HG02970 (cell line): Measurements from ENCODE around the gene ACSL3.

Experiments
- ATAC-seq: cut with Tn5 transposase; IDR thresholded peaks from one replicate; pipeline ENCODE4 v1.9.1; 2021; ENCODE audit warnings: mild to moderate bottlenecking, moderate library complexity, moderate number of reproducible peaks; ENCODE audit not compliant: unreplicated experiment, low FRiP score

ACSL3 gene

DNA sequence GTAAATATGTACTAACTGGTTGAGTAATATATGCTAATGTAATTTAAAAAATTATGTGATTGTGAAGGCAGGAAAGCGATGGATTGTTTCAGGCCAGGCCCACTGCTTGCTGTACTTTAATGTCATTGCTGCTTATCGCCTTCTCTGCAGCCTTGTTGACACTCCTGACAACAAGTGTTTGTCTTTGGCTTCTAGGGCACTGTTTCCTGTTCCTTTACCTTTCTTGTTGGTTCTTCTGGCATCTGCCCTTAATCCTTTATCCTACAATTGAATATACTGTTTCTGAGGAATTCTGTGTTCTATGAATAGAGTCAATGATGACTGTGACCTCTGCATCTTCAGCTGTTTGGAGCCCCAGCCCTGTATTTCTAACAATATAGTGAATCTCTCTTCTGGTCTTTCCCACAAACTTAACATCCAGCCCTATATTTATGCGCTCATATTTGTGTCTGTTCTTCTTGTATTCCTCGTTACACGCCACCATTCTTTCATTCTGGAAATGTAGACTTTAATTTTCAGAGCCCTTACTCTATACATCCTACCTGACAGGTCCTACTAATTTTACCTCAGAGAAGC lies 17.6 kb downstream of the ACSL3 start:
- no peak for ATAC-seq

DNA sequence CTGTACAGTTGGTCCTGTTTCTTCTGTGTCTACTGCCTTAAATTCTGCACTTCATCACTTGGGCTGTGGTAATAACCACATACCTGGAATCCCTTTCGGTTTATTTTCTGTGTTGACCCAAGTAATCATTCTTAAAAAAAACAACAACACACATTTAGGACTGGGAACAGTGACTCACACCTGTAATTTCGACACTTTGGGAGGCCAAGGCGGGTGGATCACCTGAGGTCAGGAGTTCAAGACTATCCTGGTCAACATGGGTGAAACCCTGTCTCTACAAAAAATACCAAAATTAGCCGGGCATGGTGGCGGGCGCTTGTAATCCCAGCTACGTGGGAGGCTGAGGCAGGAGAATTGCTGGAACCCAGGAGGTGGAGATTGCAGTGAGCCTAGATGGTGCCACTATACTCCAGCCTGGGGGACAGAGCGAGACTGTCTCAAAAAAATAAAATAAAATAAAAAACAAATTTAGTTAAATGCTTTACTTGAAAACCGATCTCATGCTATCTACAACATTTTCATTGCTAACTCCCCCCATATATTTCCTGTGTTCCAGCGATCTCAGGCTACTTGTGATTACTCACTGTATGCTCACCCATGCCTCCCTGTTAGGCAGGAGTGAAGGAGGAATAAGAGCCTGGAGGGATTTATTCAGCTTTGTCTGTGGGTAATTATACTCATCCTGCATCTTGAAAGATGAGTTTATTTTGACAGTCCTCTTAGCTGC lies 18.2 kb downstream of the ACSL3 start:
- ATAC-seq = no peak

DNA sequence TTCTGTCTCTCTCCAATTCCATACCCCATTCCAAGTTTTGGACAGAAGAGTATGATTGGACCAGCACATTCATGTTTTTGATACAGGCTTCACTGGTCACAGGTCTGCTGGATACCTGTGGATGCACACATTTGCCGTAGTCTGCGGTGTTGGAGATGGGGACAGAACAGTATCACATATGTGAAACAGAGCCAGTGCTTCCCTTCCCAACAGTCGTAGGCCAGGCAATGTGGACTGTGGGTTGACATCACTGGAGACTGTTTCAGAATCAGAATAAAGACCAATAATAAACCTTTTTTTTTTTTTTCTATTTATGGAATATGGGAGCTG lies 18.7 kb downstream of the ACSL3 start:
- no peak for ATAC-seq

DNA sequence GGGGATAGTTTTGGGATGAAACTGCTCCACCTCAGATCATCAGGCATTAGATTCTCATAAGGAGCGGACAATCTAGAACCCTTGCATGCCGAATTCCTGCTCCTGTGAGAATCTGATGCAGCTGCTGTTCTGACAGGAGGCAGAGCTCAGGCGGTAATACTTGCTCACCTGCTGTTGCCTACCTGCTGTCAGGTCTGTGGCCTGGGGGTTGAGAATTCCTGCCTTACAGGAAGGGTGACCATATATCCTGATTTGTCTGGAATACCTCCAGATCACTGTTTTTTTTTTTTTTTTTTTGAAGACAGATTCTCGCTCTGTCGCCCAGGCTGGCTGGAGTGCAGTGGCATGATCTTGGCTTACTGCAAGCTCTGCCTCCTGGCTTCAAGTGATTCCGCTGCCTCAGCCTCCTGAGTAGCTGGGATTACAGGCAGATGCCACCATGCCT lies 21.7 kb downstream of the ACSL3 start:
- no peak for ATAC-seq

DNA sequence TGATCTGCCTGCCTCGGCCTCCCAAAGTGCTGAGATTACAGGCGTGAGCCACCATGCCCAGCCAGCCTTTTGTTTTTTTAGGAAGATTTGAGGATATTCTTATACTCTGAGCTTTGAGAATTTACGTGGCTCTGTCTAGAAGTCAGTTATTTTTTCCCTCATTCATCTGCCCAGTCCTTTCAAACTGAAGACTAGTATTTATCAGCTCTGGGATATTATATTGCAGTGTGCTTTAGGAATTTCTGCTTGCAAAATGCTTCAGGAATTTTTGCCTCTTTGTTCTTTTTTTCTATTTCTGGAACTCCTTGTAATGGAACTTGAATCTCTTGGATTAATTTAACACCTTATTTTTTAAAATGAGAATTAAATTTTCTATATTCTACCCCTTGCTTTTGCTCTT lies 22.6 kb downstream of the ACSL3 start:
- no peak for ATAC-seq

DNA sequence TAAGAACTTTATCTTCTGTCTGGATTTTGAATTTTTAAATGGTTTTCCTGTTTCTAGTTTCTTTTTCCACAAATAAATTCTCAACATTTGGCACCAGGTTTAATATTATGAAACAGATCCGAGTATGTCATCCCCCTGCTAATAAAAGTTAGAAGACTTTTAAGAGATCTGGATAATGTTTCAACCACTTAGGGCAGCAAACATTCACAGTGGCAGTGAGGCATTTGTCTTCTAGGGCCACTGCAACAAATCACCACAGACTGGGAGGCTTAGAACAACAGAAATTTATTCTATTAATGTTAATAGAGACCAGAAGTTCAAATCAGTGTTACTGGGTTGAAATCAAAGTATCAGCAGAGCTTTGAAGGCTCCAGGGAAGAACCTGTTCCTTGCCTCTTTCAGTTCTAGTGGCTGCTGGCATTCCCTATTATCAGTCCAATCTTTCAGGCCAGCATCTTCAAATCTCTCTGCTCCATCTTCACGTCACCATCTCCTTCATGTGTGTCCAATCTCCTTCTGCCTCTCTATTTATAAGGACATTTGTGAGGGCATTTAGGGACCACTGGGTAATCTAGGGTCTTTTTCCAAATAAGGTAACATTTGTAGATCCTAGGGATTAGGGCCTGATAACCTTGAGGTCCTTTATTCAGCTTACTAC lies 23.4 kb downstream of the ACSL3 start:
- no peak for ATAC-seq

DNA sequence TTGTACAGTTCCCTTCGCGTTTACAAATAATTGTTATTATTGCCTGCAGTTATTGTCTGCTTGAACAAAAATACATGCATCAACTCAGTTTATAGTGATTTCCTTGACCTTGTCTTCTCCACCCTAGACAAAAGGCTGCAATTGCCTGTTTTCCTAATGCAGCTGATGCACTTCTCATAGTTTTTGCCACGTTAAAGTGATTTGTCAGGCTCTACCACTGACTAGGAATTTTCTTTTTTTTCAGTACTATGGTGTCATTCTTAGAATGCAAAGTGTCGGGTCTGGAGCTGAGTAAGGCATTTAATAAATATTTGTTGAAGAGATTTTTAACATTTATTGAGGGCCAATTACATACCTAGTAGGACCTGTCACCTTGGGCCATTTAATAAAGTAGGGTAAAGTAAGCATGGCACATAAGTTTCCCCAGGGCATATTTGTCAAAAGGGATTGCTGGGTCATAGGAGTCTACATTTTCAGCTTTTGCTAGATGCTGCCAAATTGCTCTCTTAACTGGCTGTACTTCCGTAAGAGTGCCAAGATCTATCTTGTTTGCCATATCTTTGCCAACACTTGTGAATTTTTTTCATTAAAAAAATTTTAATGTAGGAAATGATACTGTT lies 24.1 kb downstream of the ACSL3 start:
- no peak for ATAC-seq

DNA sequence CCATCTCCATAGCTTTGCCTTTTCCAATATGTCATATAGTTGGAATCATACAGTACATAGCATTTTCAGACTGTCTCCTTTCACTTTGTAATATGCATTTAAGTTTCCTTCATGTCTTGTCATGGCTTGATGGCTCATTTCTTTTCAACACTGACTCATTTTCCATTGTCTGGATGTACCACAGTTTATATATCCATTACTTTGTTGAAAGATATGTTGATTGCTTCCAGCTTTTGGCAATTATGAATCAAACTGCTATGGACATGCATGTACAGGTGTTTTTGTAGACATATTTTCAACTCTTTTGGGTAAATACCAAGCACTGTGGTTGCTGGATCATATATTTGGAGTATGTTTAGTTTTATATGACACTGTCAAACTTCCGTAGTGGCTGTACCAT lies 26.3 kb downstream of the ACSL3 start:
- no peak for ATAC-seq

DNA sequence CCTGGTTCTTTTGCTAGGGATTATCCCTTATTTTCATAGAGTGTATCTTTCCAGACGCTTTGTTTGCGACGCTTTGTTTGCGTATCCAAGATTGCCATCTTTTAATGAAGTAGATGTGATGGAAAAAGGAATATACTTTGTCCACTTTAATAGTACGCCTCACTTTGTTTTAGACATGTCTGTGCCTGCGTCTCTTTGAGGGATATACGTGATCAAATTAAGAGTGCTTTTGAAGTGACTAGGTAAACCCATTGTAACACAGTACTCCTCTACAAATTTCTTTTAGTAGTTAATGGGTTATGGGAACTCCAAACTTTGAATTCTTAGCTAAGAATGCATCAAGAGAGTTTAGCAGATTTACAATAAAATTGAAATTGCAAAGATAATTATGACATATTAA lies 27.9 kb downstream of the ACSL3 start:
- ATAC-seq = no peak

DNA sequence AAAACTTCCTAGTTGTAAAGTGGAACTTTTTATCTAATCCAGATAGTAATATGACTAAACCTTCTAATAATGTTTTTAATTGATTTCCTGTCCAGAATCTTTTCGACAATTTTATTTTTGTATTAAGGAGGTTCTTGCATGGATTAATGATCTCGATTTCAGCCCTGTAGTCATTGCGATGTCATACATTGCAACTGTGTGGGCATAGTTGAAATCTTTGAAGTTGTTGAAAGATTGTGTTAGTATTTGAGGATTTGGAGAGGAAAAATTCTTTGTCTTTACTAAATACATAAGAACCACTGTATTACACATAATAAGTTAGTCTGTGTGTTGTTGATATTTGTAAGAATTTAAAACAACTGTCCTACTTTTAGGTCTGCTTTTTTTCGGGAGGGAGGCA lies 31.1 kb downstream of the ACSL3 start:
- no peak for ATAC-seq

DNA sequence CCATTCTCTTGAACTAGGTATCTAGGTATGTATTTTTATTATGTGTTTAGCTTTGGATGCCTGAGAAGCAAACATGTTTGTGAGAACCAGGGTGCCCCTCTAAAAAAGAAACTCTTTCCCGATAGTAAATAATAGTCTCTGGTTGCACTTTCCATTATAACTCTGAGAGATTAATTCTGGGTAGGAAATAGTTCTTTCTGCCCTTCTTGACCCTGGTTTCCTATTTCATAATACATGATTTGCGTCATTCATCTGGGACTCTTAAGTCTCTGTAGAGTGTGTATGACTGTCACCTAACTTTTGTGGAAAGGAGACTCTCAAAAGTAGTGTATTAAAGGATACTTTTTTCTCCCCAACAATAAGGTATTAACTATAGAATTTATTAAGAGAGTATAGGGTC lies 31.5 kb downstream of the ACSL3 start:
- no peak for ATAC-seq

DNA sequence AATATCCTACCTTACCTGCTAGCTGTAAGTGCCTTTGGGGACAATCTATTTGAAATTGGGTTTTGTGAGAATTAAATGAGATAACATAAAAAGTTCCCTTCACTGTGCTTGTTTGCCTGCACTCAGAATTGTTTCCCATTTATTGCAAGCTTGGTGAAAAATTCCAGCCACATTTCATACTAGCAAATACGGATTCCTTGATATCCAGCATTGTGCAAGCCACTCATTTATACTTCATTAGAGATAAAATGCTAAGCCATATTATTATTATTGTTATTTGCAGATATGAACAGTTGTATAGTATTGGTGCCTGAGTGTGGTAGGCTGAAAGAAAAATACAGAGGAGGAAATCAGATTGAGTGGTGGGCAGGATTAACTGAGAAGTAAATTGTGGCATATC lies 31.9 kb downstream of the ACSL3 start:
- ATAC-seq = no peak

DNA sequence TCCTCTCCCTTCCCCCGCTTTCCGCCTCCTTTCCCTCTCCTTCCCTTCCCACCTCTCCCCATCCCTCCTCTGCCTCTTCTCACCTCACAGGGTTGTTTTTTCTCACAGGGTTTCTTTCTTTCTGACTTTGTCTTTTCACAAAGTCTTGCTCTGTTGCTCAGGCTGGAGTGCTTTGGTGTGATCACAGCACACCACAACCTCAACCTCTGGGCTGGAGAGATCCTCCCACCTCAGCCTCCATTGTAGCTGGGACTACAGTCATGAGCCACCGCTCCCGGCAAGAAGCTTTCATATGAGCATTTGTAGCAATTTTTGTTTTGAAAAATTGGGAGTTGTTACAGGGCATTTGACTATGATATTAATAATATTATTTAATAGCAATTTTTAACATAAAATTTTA lies 32.9 kb downstream of the ACSL3 start:
- ATAC-seq = no peak

DNA sequence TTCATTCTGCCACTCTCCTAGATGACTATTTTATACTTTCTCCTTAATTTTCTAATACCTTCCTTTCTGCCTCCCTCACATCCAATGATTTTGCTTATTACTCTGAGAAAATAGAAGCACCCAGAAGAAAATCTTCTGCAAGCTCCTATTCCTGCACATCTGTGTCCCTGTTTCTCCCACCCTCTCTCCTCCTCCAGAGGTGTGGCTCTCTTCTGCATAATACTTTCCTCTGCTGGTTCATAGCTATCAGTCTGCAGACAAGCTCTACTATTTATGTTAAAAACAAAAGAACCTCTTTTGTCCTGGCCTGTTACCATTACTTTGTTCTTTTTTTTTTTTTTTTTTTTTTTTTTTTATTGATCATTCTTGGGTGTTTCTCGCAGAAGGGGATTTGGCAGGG lies 34.3 kb downstream of the ACSL3 start:
- no peak for ATAC-seq

DNA sequence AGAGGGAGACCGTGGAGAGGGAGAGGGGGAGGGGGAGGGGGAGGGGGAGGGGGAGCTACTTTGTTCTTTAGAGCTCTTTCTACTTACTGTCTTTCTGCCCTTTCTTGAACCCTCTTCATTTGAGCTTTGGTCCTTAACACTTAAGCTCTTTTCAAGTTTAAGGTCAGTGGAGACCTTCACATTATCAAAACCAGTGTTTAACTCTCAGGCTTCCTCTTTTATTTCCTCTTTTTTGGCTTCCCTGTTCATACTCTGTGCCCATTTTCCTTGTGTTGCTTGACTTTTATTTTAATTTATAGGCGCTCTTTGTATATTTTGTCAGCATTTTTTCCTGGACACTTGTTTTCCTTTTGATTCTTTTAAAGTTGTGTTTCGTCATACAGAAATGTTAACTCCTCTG lies 37.1 kb downstream of the ACSL3 start:
- ATAC-seq = no peak

DNA sequence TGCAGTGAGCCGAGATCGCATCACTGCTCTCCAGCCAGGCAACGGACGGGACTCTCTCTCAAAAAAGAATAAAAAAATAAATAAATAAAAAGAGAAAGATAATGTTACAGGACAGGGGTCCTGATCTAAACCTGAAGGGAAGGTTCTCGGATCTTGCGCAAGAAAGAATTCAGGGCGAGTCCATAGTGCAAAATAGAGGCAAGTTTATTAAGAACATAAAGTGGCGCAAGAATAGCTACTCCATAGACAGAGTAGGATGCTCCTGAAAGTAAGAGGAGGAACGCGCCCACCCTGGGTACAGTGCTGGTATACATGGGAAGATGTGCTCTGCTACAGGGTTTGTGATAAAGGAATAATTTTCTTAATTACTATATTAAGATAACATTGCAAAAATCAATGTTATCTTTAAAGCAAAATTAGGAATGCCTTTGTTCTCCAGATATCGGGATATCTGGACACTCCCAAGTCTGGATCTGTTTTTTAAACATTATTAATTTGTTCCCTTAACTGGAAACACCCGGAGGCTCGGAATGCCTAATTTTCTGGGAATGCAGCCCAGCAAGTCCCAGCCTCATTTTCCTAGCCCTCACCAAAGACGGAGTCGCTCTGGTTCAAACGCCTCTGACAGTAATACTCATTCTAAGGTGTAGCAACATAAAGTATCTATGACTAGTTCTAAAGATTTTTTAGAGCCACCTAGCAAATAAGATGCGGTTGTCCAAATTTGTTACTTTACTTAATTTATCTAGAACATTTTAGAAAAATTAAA lies 38.8 kb downstream of the ACSL3 start:
- no peak for ATAC-seq

DNA sequence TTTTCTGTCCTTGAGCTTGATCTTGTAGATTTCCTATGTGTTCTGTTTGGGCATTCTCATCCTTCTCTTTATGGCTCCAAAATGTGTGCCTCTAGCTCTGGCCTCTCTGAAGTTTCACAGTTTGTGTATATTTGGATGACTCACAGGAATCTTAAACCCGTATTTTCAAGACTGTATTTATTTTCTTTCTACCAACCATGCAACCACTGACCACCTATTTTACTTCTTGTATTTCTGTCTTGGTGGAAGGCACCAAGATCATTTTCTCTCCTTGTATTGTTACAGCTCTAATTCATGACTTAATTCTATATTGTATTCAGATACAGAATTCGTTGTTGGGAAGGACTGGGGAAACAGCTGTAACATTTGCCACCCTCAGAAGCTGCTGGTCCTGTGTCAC lies 39.5 kb downstream of the ACSL3 start:
- ATAC-seq = no peak

DNA sequence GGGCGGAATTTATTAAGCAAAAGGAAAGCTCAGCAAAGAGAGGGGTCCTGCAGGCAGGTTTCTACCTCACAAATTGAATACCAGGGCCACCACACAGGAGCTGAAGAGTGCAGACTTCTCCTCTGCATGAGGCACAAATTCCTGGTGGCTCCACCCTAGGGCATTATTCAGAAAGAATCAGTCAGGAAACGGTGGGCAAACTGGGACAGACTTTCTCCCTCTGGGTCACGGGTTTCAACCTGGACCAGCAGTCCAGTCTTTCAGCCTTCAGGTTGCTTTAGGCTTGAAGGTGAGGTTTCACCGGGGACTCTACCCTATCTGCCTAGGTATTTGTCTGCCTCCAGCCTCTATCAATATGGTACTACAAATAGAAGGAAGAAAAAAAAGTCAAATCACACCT lies 41.8 kb downstream of the ACSL3 start:
- ATAC-seq = no peak

DNA sequence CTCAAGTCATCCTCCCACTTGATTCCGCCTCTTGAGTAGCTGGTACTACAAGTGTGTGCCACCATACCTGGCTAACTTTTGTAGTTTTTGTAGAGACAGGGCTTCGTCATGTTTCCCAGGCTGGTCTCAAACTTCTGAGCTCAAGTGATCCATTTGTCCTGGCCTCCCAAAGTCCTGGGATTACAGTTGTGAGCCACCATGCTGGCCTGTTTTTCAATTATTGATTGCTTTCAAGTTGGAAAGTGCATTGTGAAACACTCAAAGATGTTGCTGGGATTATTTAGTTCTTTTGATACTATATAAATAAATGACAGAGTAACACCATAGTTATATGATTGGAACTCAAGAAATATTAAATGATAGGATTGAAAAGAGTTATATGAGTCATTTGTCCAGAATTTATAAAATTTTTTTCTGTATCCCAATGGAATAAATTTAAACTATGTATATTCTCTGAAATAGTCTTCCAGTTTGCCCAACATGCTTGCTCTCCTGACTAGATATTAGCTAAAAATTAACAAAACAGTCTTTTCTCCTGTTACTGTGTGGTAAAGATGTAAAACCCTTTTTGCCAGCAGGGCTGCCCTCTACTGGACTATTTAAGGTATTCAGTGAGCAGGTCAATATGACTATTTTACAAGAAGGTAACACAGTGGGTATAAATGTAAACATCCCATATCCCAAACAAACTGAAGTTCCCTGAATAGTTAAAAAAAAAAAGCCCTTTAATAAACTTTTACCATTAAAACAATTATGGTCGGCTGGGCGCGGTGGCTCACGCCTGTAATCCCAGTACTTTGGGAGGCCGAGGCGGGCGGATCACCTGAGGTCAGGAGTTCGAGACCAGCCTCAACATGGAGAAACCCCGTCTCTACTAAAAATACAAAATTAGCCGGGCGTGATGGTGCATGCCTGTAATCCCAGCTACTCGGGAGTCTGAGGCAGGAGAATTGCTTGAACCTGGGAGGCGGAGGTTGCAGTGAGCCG lies 42.7 kb downstream of the ACSL3 start:
- ATAC-seq = peak; percentile 72
